ENCODE results near the gene SLC25A22. TPM values are rescaled to one million over a fixed set of nuclear protein-coding genes. Genes with fewer than 3 reads are reported as not detected.

Gene SLC25A22
- total and polyA plus RNA-seq, 9 of the 15 experiments (the other 6 are each of a cell fraction or from before 2014, with no cell fraction given): 0.41 to 55.4 (median 11.4) TPM

GRCh38 chr11:818396-819128 is 20.5 kb upstream of the SLC25A22 start, which contains the start of gene PNPLA2:
TSS of gene PNPLA2 (plus strand) at chr11:818914. CDS start at chr11:819719, 805 bp downstream.
- ChIA-PET CTCF (ENCODE audit: low intra/inter-chr PET ratio) (no interaction called here), POLR2A (interaction anchor here (0.6 to 5.2 kb wide), 11 partner anchors 7 to 258 kb away, joined by 3 to 36 read pairs (median 10); partner anchors contain the start of genes CD151, CRACR2B, LMNTD2 and POLR2L)
- Histone ChIP-seq H3K9me3 (replicated peaks; ENCODE audit: control insufficient read depth, insufficient read depth, low read depth, low read length) (no peaks in the 10 kb centered on the region), H3K4me1 (replicated peaks in 1 of 2; ENCODE audit: control insufficient read depth in 2 of 2, insufficient read depth in 2 of 2, low read length in 2 of 2) (peaks cover 11 to 62% of the 10 kb centered on the region in 2 experiments; a peak in 4 of 5 replicates), H3K4me2 (ENCODE audit: insufficient read depth, low read length) (peak within 1 kb of the TSS; percentile 86), H3K36me3 (ENCODE audit: control insufficient read depth, insufficient read depth, low read length) (peaks cover 31% of the 10 kb centered on the region; the same call in 2 of the 3 replicates), H3K9ac (ENCODE audit: insufficient read depth in 1 of 2, low read depth in 2 of 2, low read length in 2 of 2) (peak within 1 kb of the TSS; percentile 87 to 100), H3K4me3 (peak within 1 kb of the TSS; percentile 89), H3K9me1 (ENCODE audit: control insufficient read depth, insufficient read depth, low read length) (peaks cover 6% of the 10 kb centered on the region), H3K27me3 (ENCODE audit: control insufficient read depth in 2 of 2, insufficient read depth in 2 of 2, low read length in 2 of 2) (no peaks in the 10 kb centered on the region), H3K27ac (ENCODE audit: extremely low read depth, low read depth, low read length) (peak within 1 kb of the TSS; percentile 92), H2AFZ (ENCODE audit: low read depth, low read length) (peak within 1 kb of the TSS; percentile 93), H3K79me2 (ENCODE audit: control insufficient read depth, insufficient read depth, low read length) (peaks cover 27% of the 10 kb centered on the region), H4K20me1 (replicated peaks; ENCODE audit: control insufficient read depth, insufficient read depth, low read length) (peaks cover 13% of the 10 kb centered on the region)
- intact Hi-C loops (cut with micrococcal nuclease): no loop called here
- ATAC-seq: no peak
- 32% methylated on average over 19 of the region's 20 CpGs for WGBS (ENCODE audit: insufficient coverage, low coverage, missing lambda C conversion rate)
- DNase-seq (ENCODE audit: extremely low read depth in 1 of 4, low spot score in 3 of 4): no peak
- no TSS peak for BruUV-seq (replicated peaks)
- in situ Hi-C loops (cut with MboI): no loop called here
- peak; percentile 6 for FAIRE-seq
- TF ChIP-seq ATF3 (IDR thresholded peaks at IDR 0.05) (peak; percentile 83), ATF3 (CRISPR knock-in tag; conservative IDR thresholded peaks at IDR 0.05) (no peak), MXI1 (IDR thresholded peaks at IDR 0.05; ENCODE audit: low read depth, low read length) (no peak), PRDM10 (IDR thresholded peaks at IDR 0.05; ENCODE audit: partially characterized antibody) (peak; percentile 10), FIP1L1 (IDR thresholded peaks at IDR 0.05; ENCODE audit: low read depth, low read length, poor library complexity, severe bottlenecking) (peak; percentile 7), HOMEZ (CRISPR knock-in tag; IDR thresholded peaks at IDR 0.05) (no peak)
- TF ChIP-seq, protein P1, sequence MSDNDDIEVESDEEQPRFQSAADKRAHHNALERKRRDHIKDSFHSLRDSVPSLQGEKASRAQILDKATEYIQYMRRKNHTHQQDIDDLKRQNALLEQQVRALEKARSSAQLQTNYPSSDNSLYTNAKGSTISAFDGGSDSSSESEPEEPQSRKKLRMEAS (CRISPR knock-in tag; IDR thresholded peaks at IDR 0.05): 0 out of 2 replicates have a peak, but pooled peaks have one; percentile 25
- TF ChIP-seq, protein P2, sequence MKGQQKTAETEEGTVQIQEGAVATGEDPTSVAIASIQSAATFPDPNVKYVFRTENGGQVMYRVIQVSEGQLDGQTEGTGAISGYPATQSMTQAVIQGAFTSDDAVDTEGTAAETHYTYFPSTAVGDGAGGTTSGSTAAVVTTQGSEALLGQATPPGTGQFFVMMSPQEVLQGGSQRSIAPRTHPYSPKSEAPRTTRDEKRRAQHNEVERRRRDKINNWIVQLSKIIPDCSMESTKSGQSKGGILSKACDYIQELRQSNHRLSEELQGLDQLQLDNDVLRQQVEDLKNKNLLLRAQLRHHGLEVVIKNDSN (CRISPR knock-in tag; IDR thresholded peaks at IDR 0.05): peak; percentile 35; the same call in 1 of the 2 replicates
- TF ChIP-seq, protein P3, sequence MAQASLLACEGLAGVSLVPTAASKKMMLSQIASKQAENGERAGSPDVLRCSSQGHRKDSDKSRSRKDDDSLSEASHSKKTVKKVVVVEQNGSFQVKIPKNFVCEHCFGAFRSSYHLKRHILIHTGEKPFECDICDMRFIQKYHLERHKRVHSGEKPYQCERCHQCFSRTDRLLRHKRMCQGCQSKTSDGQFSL (CRISPR knock-in tag; IDR thresholded peaks at IDR 0.05): peak; percentile 55; the same call in 1 of the 2 replicates
- TF ChIP-seq, protein P3 (tag; IDR thresholded peaks at IDR 0.05): no peak

Measured in K562 (cell line).